Measurements from ENCODE around the gene HMGB1. TPM values are rescaled to one million over a fixed set of nuclear protein-coding genes. Genes with fewer than 3 reads are reported as not detected.

HMGB1 gene
- total and polyA plus RNA-seq, 2 of the 4 experiments (the other 2 are of a cell fraction): 185 to 276 TPM

DNA sequence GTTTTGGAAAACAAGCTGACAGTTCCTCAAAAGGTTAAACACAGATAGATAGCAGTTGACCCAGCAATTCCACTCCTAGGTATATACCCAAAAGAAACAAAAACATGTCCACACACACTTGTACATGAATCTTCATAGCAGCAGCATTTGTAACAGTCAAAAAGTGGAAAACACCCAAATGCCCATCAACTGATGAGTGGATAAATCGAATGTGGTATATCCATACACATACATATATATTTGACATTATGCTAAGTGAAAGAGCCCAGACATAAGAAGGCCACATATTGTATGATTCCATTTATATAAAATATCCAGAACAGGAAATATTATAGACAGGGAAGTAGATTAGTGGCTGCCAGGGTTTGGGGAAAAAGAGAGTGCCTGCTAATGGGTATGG lies 7.9 kb upstream of the HMGB1 start:
- no CpG with 5 or more reads among the region's 1 CpG for WGBS, 2 experiments (ENCODE audit: extremely low coverage in 2 of 2, insufficient read length in 1 of 2)
- TF ChIP-seq RFX5 (IDR thresholded peaks at IDR 0.05; ENCODE audit: low read depth, low read length): no peak
- TF ChIP-seq MAFK (IDR thresholded peaks at IDR 0.05; ENCODE audit: low read depth, low read length): no peak
- TF ChIP-seq NFE2L2 (IDR thresholded peaks at IDR 0.05; ENCODE audit: low read depth, low read length): no peak
- no peak for TF ChIP-seq BHLHE40 (IDR thresholded peaks at IDR 0.05; ENCODE audit: low read depth, low read length)
- TF ChIP-seq, protein P1, sequence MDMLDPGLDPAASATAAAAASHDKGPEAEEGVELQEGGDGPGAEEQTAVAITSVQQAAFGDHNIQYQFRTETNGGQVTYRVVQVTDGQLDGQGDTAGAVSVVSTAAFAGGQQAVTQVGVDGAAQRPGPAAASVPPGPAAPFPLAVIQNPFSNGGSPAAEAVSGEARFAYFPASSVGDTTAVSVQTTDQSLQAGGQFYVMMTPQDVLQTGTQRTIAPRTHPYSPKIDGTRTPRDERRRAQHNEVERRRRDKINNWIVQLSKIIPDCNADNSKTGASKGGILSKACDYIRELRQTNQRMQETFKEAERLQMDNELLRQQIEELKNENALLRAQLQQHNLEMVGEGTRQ (IDR thresholded peaks at IDR 0.05; ENCODE audit: low read depth, low read length): no peak
- TF ChIP-seq RCOR1 (IDR thresholded peaks at IDR 0.05; ENCODE audit: insufficient replicate concordance, low read length): no peak
- no peak for TF ChIP-seq POLR2A (IDR thresholded peaks at IDR 0.05; ENCODE audit: low read depth, low read length)
- TF ChIP-seq FOS (IDR thresholded peaks at IDR 0.05; ENCODE audit: low read depth, low read length): no peak
- TF ChIP-seq, protein P2, sequence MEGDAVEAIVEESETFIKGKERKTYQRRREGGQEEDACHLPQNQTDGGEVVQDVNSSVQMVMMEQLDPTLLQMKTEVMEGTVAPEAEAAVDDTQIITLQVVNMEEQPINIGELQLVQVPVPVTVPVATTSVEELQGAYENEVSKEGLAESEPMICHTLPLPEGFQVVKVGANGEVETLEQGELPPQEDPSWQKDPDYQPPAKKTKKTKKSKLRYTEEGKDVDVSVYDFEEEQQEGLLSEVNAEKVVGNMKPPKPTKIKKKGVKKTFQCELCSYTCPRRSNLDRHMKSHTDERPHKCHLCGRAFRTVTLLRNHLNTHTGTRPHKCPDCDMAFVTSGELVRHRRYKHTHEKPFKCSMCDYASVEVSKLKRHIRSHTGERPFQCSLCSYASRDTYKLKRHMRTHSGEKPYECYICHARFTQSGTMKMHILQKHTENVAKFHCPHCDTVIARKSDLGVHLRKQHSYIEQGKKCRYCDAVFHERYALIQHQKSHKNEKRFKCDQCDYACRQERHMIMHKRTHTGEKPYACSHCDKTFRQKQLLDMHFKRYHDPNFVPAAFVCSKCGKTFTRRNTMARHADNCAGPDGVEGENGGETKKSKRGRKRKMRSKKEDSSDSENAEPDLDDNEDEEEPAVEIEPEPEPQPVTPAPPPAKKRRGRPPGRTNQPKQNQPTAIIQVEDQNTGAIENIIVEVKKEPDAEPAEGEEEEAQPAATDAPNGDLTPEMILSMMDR (conservative IDR thresholded peaks at IDR 0.05; ENCODE audit: low read depth, low read length): no peak
- no peak for TF ChIP-seq MAZ (IDR thresholded peaks at IDR 0.05; ENCODE audit: borderline replicate concordance, low read depth, low read length)
- no peak for TF ChIP-seq CEBPB (IDR thresholded peaks at IDR 0.05; ENCODE audit: low read depth, low read length)
- no peak for TF ChIP-seq RAD21 (IDR thresholded peaks at IDR 0.05; ENCODE audit: low read length)
- TF ChIP-seq CHD1 (IDR thresholded peaks at IDR 0.05; ENCODE audit: low read depth, low read length): no peak
- TF ChIP-seq, protein P3, sequence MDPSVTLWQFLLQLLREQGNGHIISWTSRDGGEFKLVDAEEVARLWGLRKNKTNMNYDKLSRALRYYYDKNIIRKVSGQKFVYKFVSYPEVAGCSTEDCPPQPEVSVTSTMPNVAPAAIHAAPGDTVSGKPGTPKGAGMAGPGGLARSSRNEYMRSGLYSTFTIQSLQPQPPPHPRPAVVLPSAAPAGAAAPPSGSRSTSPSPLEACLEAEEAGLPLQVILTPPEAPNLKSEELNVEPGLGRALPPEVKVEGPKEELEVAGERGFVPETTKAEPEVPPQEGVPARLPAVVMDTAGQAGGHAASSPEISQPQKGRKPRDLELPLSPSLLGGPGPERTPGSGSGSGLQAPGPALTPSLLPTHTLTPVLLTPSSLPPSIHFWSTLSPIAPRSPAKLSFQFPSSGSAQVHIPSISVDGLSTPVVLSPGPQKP (IDR thresholded peaks at IDR 0.05; ENCODE audit: borderline replicate concordance, low read depth, low read length): no peak
- TF ChIP-seq SMC3 (IDR thresholded peaks at IDR 0.05; ENCODE audit: low read depth, low read length): no peak
- no peak overlapping the region for H3K56ac ChIP-seq (ENCODE audit: extremely low read depth, insufficient read depth, low read length)
- H3K9me1 ChIP-seq (ENCODE audit: insufficient read depth, low read length): no peaks in the 10 kb centered on the region
- H3K27ac ChIP-seq (ENCODE audit: insufficient read depth, low read length): no peak overlapping the region
- ATAC-seq (ENCODE audit: low read depth) (no peak), DNase-seq (no peak)
- no peak overlapping the region for H3K18ac ChIP-seq (ENCODE audit: low read depth, low read length)
- CTCF ChIA-PET: no interaction called here
- no peaks in the 10 kb centered on the region for H3K27me3 ChIP-seq (ENCODE audit: control insufficient read depth, insufficient read depth, low read length)
- intact Hi-C loops (cut with micrococcal nuclease): no loop called here
- no peak overlapping the region for H3K23ac ChIP-seq (ENCODE audit: low read depth, low read length)
- no peaks in the 10 kb centered on the region for H3K79me1 ChIP-seq (ENCODE audit: low read depth in 1 of 2, low read length in 2 of 2)
- no peaks in the 10 kb centered on the region for H3K9me3 ChIP-seq (ENCODE audit: control insufficient read depth, insufficient read depth, low read length)
- H2AK9ac ChIP-seq (replicated peaks; ENCODE audit: low read depth, low read length, poor library complexity): no peak overlapping the region
- H3K4ac ChIP-seq (ENCODE audit: low read depth, low read length): no peak overlapping the region
- no peak overlapping the region for H2AK5ac ChIP-seq (ENCODE audit: low read depth, low read length)
- H3K4me1 ChIP-seq (ENCODE audit: control insufficient read depth, insufficient read depth, low read length): no peaks in the 10 kb centered on the region
- no peak overlapping the region for H2BK20ac ChIP-seq (ENCODE audit: low read depth, low read length)
- dilution Hi-C loops (cut with HindIII; ENCODE audit: low sequenced_read_pairs, unreplicated experiment): no loop called here
- no peak overlapping the region for H4K5ac ChIP-seq (ENCODE audit: low read depth, low read length)
- H2BK15ac ChIP-seq (ENCODE audit: low read depth, low read length): no peak overlapping the region
- BruUV-seq (replicated peaks): no TSS peak
- no peak overlapping the region for H3K4me2 ChIP-seq (ENCODE audit: low read depth, low read length)
- H2BK5ac ChIP-seq (ENCODE audit: low read depth, low read length, poor library complexity, severe bottlenecking): no peak overlapping the region
- H3K4me3 ChIP-seq (ENCODE audit: insufficient read depth, low read depth, low read length): no peak overlapping the region
- POLR2A ChIA-PET (ENCODE audit: unreplicated experiment): no interaction called here
- H2BK120ac ChIP-seq (ENCODE audit: low read depth, low read length): no peak overlapping the region
- no peak overlapping the region for H2AFZ ChIP-seq (replicated peaks; ENCODE audit: low read length, poor library complexity)
- no peaks in the 10 kb centered on the region for H3K36me3 ChIP-seq (ENCODE audit: control insufficient read depth, insufficient read depth, low read length)
- no peaks in the 10 kb centered on the region for H4K20me1 ChIP-seq (ENCODE audit: insufficient read depth, low read length)
- H3K9ac ChIP-seq (ENCODE audit: low read depth, low read length): no peak overlapping the region
- no peak overlapping the region for H3K14ac ChIP-seq (replicated peaks; ENCODE audit: low read depth, low read length)
- in situ Hi-C loops (cut with MboI; ENCODE audit: low sequenced_read_pairs): loop anchor here (25.0 kb wide), 1 partner anchor 339 kb away; no protein-coding TSS in a partner anchor
- no peak overlapping the region for H4K91ac ChIP-seq (ENCODE audit: insufficient read depth, low read depth, low read length)
- no peak overlapping the region for H4K8ac ChIP-seq (ENCODE audit: low read depth in 2 of 2, low read length in 2 of 2)
